Neural cell (in vitro differentiated cells): ENCODE data around the gene IL1RAP. TPM values are rescaled to one million over a fixed set of nuclear protein-coding genes. Genes with fewer than 3 reads are reported as not detected.

Experiments used
- H2AFZ ChIP-seq: fragments of 200-600, 300-800 bp; sonication (generic), shearing (Covaris generic); 2 replicates; pipeline ENCODE4 v1.6.0; 2014; ENCODE audit warnings: low read depth, mild to moderate bottlenecking, antibody characterized with exemption, low read length, moderate library complexity
- H3F3A ChIP-seq: fragments of 200-600 bp; shearing (Covaris generic); 2 replicates; pipeline ENCODE4 v1.6.1; 2016; ENCODE audit warnings: mild to moderate bottlenecking, moderate library complexity, mixed read lengths, antibody characterized with exemption, low read length; ENCODE audit not compliant: insufficient read depth, poor library complexity, severe bottlenecking
- H3K27ac ChIP-seq: fragments of 200-600, 300-800 bp; sonication (generic), shearing (Covaris generic); 2 replicates; pipeline ENCODE4 v1.5.1; 2014; ENCODE audit warnings: mild to moderate bottlenecking, low read length, moderate library complexity
- H3K27me3 ChIP-seq: fragments of 300-800, 200-600 bp; sonication (generic), shearing (Covaris generic); 2 replicates; pipeline ENCODE4 v1.6.0; 2014; ENCODE audit warnings: mild to moderate bottlenecking, low read depth, low read length, moderate library complexity; ENCODE audit not compliant: insufficient read depth
- H3K36me3 ChIP-seq: fragments of 300-800, 200-600 bp; sonication (generic), shearing (Covaris generic); 2 replicates; pipeline ENCODE4 v1.5.1; 2014; ENCODE audit warnings: mild to moderate bottlenecking, antibody characterized with exemption, low read length, moderate library complexity; ENCODE audit not compliant: insufficient read depth
- H3K4me2 ChIP-seq: fragments of 300-800, 200-600 bp; sonication (generic), shearing (Covaris generic); 2 replicates; pipeline ENCODE4 v1.6.0; 2014; ENCODE audit warnings: mild to moderate bottlenecking, low read length
- H3K4me3 ChIP-seq: fragments of 300-800, 200-600 bp; sonication (generic), shearing (Covaris generic); 2 replicates; pipeline ENCODE4 v1.5.1; 2014; ENCODE audit warnings: mild to moderate bottlenecking, low read length, moderate library complexity
- H3K79me2 ChIP-seq: fragments of 200-600 bp; shearing (Covaris generic); replicated peaks from 2 replicates; pipeline ENCODE4 v1.6.0; 2014; ENCODE audit warnings: mild to moderate bottlenecking, low read length, moderate library complexity; ENCODE audit not compliant: insufficient read depth
- H3K9ac ChIP-seq: fragments of 300-800, 200-600 bp; sonication (generic), shearing (Covaris generic); 2 replicates; pipeline ENCODE4 v1.6.1; 2016; ENCODE audit warnings: mild to moderate bottlenecking, low read length, mixed read lengths
- H3K9me2 ChIP-seq: fragments of 200-600 bp; shearing (Covaris generic); 2 replicates; pipeline ENCODE4 v1.6.1; 2016; ENCODE audit warnings: mild to moderate bottlenecking, low read length, mixed read lengths; ENCODE audit not compliant: insufficient read depth
- H3K9me3 ChIP-seq: fragments of 200-600, 300-800 bp; sonication (generic), shearing (Covaris generic); 2 replicates; pipeline ENCODE4 v1.6.1; 2016; ENCODE audit warnings: mild to moderate bottlenecking, mixed run types, low read length, moderate library complexity, mixed read lengths
- H4K20me1 ChIP-seq: fragments of 200-600 bp; shearing (Covaris generic); 2 replicates; pipeline ENCODE4 v1.6.1; 2016; ENCODE audit warnings: mild to moderate bottlenecking, mixed run types; ENCODE audit not compliant: insufficient read depth
- EZH2 ChIP-seq: fragments of 200-600, 300-800 bp; shearing (Covaris generic), sonication (generic); IDR thresholded peaks from 2 replicates; pipeline ENCODE4 v1.6.1; 2014; ENCODE audit warnings: antibody characterized with exemption, low read length, borderline replicate concordance, mild to moderate bottlenecking; ENCODE audit not compliant: insufficient read depth, poor library complexity, severe bottlenecking
- MXI1 ChIP-seq: fragments of 450-650 bp; conservative IDR thresholded peaks from 2 replicates; pipeline ENCODE4 v1.6.1; 2014; ENCODE audit warnings: antibody characterized with exemption, mild to moderate bottlenecking; ENCODE audit not compliant: poor library complexity, severe bottlenecking
- POLR2AphosphoS5 ChIP-seq: IDR thresholded peaks from 2 replicates; pipeline ENCODE4 v1.6.1; 2012
- RAD21 ChIP-seq: fragments of 450-650 bp; conservative IDR thresholded peaks from 2 replicates; pipeline ENCODE4 v1.6.1; 2014; ENCODE audit warnings: antibody characterized with exemption, mild to moderate bottlenecking, moderate library complexity
- TAF1 ChIP-seq: IDR thresholded peaks from 2 replicates; pipeline ENCODE4 v1.6.1; 2012; ENCODE audit warnings: low read depth
- polyA plus RNA-seq: library from polyadenylated mRNA; depleted of rRNA; stranded (reverse); fragments of >200 nt; gene quantifications from 2 replicates; pipeline ENCODE4 v1.2.3, GENCODE V29; 2014
- TF ChIP-seq, protein P1 (sequence below): IDR thresholded peaks from 2 replicates; pipeline ENCODE4 v1.6.1; 2012; ENCODE audit warnings: borderline replicate concordance
- TF ChIP-seq, protein P2 (sequence below): fragments of 450-650 bp; IDR thresholded peaks from 2 replicates; pipeline ENCODE4 v1.5.1; 2014; ENCODE audit warnings: antibody characterized with exemption, mild to moderate bottlenecking, moderate library complexity; ENCODE audit not compliant: poor library complexity, severe bottlenecking

Gene IL1RAP
- polyA plus RNA-seq, 1 donor from 2014 or later = 24.6 TPM

DNA sequence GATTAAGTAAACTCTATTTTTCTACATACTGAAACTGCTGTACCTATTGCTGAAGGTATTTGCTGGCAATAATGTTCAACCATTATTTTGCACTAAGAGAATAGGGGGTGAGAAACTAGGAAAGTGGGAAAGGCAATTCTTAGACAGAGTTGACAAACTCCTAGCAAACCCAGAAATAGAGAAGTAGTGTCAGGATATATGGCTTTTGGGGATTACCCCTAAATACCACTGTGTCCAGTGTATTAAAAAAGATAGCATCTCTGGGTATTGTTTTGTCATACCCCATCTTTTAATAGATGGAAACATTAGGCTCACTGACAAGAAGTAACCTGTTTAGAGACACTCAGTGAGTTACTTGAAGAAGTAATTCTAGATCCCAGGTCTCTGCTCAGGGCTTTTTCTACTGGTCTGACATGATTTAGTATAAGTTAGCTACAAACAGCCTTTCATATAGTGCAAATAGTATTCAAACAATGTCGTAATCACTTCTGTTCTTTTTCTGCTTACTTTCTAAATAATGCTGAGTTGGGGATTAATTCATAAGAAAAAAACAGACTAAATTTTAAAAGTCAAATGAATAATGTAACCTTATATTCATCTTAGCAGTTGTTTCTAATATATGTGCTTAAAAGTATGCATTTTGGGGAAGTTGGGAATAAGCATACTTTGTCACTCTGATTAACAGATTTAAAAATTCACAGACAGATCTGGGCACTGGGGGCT, 107.2 kb downstream of the IL1RAP start:
- no peak overlapping the region for H3K4me3 ChIP-seq
- no peak overlapping the region for H3K4me2 ChIP-seq
- H3K9me3 ChIP-seq = no peaks in the 10 kb centered on the region
- no peaks in the 10 kb centered on the region for H4K20me1 ChIP-seq
- H2AFZ ChIP-seq = no peak overlapping the region
- no peaks in the 10 kb centered on the region for H3K27me3 ChIP-seq
- no peak overlapping the region for H3K27ac ChIP-seq
- TF ChIP-seq, protein P1, sequence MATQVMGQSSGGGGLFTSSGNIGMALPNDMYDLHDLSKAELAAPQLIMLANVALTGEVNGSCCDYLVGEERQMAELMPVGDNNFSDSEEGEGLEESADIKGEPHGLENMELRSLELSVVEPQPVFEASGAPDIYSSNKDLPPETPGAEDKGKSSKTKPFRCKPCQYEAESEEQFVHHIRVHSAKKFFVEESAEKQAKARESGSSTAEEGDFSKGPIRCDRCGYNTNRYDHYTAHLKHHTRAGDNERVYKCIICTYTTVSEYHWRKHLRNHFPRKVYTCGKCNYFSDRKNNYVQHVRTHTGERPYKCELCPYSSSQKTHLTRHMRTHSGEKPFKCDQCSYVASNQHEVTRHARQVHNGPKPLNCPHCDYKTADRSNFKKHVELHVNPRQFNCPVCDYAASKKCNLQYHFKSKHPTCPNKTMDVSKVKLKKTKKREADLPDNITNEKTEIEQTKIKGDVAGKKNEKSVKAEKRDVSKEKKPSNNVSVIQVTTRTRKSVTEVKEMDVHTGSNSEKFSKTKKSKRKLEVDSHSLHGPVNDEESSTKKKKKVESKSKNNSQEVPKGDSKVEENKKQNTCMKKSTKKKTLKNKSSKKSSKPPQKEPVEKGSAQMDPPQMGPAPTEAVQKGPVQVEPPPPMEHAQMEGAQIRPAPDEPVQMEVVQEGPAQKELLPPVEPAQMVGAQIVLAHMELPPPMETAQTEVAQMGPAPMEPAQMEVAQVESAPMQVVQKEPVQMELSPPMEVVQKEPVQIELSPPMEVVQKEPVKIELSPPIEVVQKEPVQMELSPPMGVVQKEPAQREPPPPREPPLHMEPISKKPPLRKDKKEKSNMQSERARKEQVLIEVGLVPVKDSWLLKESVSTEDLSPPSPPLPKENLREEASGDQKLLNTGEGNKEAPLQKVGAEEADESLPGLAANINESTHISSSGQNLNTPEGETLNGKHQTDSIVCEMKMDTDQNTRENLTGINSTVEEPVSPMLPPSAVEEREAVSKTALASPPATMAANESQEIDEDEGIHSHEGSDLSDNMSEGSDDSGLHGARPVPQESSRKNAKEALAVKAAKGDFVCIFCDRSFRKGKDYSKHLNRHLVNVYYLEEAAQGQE = no peak
- TF ChIP-seq POLR2AphosphoS5 (no peak), EZH2 (no peak), MXI1 (no peak), RAD21 (no peak)
- H3K36me3 ChIP-seq = no peaks in the 10 kb centered on the region
- H3K9ac ChIP-seq = no peak overlapping the region
- no peaks in the 10 kb centered on the region for H3K79me2 ChIP-seq
- H3K9me2 ChIP-seq = no peaks in the 10 kb centered on the region
- no peaks in the 10 kb centered on the region for H3F3A ChIP-seq

- no peak overlapping the region for H2AFZ ChIP-seq
- no peak overlapping the region for H3K27ac ChIP-seq
- no peak overlapping the region for H3K9ac ChIP-seq
- H3K9me2 ChIP-seq = no peaks in the 10 kb centered on the region
- H3K4me2 ChIP-seq = no peak overlapping the region
- no peaks in the 10 kb centered on the region for H4K20me1 ChIP-seq
- TF ChIP-seq POLR2AphosphoS5 (no peak), MXI1 (no peak), EZH2 (no peak), TAF1 (no peak), RAD21 (no peak)
- TF ChIP-seq, protein P2, sequence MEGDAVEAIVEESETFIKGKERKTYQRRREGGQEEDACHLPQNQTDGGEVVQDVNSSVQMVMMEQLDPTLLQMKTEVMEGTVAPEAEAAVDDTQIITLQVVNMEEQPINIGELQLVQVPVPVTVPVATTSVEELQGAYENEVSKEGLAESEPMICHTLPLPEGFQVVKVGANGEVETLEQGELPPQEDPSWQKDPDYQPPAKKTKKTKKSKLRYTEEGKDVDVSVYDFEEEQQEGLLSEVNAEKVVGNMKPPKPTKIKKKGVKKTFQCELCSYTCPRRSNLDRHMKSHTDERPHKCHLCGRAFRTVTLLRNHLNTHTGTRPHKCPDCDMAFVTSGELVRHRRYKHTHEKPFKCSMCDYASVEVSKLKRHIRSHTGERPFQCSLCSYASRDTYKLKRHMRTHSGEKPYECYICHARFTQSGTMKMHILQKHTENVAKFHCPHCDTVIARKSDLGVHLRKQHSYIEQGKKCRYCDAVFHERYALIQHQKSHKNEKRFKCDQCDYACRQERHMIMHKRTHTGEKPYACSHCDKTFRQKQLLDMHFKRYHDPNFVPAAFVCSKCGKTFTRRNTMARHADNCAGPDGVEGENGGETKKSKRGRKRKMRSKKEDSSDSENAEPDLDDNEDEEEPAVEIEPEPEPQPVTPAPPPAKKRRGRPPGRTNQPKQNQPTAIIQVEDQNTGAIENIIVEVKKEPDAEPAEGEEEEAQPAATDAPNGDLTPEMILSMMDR = no peak
- TF ChIP-seq, protein P1 = no peak
- H3K9me3 ChIP-seq = no peaks in the 10 kb centered on the region
- H3F3A ChIP-seq = no peaks in the 10 kb centered on the region
- no peak overlapping the region for H3K4me3 ChIP-seq
- H3K36me3 ChIP-seq = no peaks in the 10 kb centered on the region
- H3K79me2 ChIP-seq = no peaks in the 10 kb centered on the region
- no peaks in the 10 kb centered on the region for H3K27me3 ChIP-seq
These were observed 108.0 kb downstream of the IL1RAP start for GRCh38 chr3:190621927-190622326.
